ENCODE results near the gene MMD.
"Not testable (repeated sequence)": the region's sequence is repeated elsewhere in the genome, so short reads cannot be mapped to it uniquely, and the experiment has no call there.

Gene MMD

DNA sequence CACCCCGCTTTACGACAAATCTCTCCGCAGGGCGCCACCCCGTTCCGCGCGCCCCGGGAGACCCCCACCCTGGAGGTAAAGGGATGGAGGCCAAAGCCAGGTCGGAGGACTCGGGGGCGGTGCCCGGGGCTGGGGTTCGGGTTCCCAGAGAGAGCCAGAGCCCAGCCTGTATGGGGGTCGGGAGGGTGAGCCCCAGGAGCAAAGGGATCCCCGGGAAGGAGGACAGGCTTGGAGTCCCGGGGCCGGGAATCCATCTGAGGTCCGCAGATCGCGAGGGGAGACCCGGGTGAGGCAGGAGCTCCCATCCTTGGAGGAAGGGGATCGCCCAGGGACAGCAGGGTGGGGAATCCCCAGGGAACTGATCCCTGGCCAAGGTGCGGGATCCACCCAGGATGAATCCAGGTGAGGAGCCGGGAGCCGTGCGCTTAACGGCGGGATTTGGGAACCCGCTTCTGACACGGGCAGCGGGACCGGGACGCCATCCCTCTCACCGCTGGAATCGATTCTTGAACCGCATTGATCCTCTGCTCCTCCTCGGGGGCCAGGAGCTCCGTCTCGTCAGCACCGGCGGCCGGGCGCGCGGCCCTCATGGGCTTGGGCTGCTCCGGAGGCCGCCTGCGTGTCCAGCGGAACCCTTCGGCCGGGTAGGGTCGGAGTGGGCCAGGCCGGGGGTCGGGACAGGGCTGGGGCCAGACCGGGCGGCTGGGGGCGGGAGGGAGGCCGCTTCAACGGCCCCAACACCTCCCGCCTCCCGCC lies at the start of gene MMD:
Gene MMD (minus strand): TSS at position 657 of the 756 bp plus-strand sequence. CDS start 140 bp downstream, at position 517.
- FAIRE-seq (no peak), DNase-seq (ENCODE audit: low spot score) (no peak)

- DNase-seq (ENCODE audit: low spot score) = no peak
- FAIRE-seq = no peak
These were observed 45.0 kb upstream of the MMD start for GRCh38 chr17:55466671-55467070.

DNA sequence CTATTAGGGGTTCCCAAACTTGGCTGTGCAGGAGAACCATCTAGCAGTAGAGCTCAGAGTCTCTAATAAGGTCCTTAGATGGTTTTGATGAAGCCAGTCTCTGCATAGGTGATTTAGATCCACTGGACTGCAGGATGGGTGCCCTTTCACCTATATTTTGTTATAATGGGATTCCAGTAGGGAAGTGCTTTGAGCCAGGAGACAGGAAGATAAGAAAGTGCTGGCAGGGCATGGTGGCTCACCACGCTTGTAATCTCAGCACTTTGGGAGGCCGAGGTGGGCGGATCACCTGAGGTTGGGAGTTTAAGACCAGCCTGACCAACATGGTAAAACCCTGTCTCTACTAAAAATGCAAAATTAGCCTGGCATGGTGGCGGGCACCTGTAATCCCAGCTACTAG lies 44.1 kb upstream of the MMD start:
- DNase-seq (ENCODE audit: low spot score); FAIRE-seq: not testable (repeated sequence)

DNA sequence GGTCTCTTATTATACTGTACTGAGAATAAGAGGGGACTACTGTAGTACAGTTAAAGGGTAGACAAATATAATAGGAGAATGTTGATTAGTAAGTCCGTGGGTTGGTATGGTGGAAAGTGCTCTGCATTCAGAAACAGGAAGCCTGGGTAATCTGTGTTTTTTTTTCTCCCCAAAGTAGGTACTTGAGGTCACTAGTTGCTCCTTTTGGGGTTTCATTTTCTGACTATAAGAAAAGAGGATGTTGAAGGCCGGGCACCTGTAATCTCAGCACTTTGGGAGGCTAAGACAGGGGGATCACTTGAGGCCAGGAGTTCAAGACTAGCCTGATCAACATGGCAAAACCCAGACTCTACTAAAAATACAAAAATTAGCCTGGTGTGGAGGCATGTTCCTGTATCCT lies 42.0 kb upstream of the MMD start:
- DNase-seq (ENCODE audit: low spot score) (no peak), FAIRE-seq (no peak)

- no peak for FAIRE-seq
- no peak for DNase-seq (ENCODE audit: low spot score)
These were observed 41.1 kb upstream of the MMD start for GRCh38 chr17:55462711-55463110.

- DNase-seq (ENCODE audit: low spot score) (no peak), FAIRE-seq (no peak)
These were observed 40.6 kb upstream of the MMD start for GRCh38 chr17:55462234-55462633.

DNA sequence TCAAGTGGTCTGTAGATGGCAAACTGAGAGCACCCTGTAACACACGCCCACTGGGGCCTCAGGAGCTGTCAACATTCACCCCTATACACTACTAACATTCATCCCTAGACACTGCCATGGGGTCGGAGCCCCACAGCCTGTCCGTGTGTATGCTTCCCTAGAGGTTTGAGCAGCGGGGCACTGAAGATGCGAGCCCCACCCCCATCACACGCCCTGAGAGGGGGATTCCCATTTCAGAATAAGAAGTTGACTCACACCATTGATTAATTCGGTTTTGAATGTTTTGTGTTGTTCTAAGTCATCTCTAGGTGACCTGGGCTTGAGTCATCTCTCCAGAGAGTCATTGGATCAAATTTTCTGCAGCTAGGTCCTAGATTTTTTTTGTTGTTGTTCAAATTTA lies 37.3 kb upstream of the MMD start:
- peak; percentile 82 for DNase-seq (ENCODE audit: low spot score)
- peak; percentile 21 for FAIRE-seq

- no peak for FAIRE-seq
- no peak for DNase-seq (ENCODE audit: low spot score)
These were observed 36.8 kb upstream of the MMD start for GRCh38 chr17:55458287-55458900.

DNA sequence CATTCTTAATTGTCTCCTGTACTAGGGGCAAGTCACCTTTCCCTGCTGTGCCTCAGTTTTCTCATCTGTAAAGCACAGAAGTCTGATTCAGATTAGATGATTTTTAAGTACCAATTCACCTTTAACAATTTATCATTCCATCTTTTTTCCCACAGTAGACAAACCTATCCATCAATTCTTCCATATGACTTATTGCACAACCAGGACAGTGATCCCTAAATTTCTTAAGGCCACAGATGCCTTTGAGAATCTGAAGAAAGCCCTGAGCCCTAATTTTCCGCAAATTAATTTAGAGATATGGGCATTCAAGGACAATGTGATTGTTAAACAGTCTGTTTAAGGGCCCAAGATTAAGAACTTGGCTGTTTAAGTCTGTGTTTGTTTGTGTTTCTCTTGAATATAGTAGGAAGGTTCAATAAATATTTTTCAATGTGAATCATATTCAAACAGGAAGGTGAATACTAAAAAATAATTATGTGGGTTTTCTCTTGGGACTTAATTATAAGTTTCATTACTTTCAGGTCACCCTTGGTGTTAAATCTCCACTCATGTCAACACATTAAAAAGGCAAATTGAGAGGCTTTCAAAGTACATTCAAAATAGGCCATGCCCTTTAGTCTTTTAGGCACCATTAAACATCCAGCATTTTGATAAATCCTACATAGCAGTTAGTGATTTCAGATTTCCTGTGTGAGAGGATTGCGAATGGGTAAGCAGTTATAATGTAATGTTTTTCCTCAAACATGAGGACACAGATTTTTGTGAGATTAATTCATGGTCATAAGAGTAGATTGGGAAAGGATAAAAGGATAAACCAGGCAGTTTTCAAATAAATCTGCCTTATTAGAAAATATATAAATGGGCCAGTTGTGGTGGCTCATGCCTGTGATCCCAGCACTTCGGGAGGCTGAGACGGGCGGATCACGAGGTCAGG lies 34.9 kb upstream of the MMD start:
- FAIRE-seq (no peak), DNase-seq (ENCODE audit: low spot score) (no peak)

DNA sequence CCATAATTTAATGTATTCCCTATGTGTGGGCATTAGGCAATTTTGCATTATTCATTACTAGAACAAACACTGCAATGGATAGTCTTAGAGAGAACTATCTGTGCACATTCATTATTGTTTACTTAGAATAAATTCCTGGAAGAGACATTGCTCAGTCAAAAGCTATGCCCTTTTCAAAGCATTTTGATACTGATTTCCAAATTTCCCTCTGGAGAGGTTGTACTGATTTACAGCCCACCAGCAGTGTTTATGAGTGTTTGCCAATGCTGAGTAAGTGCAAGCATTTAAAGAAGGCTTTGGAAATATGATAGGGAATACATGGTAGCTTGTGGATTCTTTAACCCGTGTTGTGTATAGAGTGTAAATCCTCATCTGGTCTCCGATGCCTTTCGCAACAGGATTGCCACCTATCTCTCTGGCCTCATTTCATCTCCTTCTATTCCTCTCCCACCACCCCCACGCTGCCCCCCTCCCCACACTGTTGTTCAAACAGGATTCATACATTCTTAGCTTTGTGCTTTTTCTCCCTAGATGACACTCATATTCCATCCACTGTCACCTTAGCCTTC lies 33.4 kb upstream of the MMD start:
- DNase-seq (ENCODE audit: low spot score) = peak; percentile 45
- FAIRE-seq = no peak

DNA sequence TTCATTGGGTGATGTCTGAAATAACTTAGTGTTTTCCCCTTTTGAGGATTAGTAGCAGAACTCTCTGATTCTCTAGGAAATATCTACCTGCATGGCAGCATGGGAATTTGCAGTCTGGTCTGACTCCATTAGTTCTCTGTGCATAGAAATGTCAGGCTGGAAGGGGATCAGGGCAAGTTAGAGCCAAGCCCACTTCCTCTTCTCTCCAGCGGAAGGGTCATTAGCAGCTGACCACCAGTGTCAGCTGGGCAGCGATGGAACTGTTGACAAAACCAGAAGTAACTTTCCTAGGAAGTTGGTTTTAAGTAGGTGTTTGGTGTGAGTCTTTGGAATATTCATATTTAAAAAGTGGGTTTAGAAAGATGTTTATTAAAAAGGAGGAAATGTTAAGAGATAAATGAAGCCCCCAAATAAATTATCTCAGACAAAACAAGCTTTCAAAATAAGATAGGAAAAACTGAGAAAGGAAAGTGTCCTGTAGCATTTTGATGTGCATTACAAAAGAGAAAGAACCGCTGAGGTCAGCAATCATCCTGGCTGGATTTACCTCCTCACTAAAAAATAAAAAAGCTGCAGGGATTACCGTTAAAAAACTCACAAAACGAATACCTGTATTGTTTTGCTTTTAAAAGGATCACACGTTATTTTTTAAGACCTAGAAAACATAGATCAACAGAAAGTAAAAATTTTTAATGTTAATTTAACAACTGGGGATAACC lies 32.4 kb upstream of the MMD start:
- FAIRE-seq (no peak), DNase-seq (ENCODE audit: low spot score) (no peak)

DNA sequence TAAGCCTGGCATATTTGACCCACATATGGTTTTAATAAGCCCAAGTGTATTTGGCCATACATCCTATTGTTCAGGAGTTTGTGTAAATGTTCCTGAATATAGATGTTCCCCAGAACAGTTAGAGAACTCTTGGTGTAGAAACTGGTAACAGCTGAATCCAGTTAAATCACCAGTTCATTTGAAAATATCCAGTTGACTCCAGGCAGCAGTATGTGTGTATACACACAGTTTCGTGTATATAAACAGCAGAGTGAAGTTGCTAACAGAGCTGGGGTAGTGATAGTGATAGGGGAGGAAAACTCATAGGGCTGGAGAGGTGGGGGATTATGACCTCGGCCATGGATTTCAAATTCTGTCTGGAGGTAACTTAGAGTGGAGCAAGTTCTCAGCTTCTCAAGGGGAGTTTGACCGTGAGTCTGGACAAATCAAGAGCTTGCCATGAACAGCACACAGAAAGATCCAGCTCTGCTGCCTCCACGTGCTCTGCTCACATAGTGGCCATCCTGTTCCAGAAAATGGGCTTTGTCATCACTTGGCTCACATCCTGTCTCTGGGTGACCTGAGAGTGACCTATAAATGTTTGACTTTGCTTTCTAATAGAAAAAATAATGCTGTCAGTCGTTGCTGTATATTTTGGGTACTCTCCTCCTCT lies 30.6 kb upstream of the MMD start:
- FAIRE-seq (peak; percentile 65), DNase-seq (ENCODE audit: low spot score) (peak; percentile 81)

DNA sequence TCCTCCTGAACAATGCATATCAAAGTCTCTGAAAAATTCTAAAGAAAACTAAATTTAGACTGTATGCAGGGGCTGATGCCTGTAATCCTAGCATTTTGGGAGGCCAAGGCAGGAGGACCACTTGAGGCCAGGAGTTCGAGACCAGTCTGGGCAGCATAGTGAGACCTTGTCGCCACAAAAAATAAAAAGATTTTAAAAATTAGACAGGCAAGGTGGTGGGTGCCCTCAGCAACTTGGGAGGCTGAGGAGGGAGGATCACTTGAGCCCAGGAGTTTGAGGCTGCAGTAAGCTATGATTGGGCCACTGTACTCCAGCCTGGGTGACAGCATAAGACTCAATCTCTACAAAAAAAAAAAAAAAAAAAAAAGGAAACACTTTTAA lies 30.1 kb upstream of the MMD start:
- FAIRE-seq (no peak), DNase-seq (ENCODE audit: low spot score) (no peak)

- FAIRE-seq = no peak
- no peak for DNase-seq (ENCODE audit: low spot score)
These were observed 29.6 kb upstream of the MMD start for GRCh38 chr17:55451203-55451641.

- DNase-seq (ENCODE audit: low spot score) (no peak), FAIRE-seq (no peak)
These were observed 28.7 kb upstream of the MMD start for GRCh38 chr17:55450232-55450825.

GRCh38 chr17:55448681-55449080 lies 27.0 kb upstream of the MMD start:
- FAIRE-seq (no peak), DNase-seq (ENCODE audit: low spot score) (no peak)

- no peak for FAIRE-seq
- DNase-seq (ENCODE audit: low spot score) = no peak
These were observed 25.1 kb upstream of the MMD start for GRCh38 chr17:55446581-55447205.

DNA sequence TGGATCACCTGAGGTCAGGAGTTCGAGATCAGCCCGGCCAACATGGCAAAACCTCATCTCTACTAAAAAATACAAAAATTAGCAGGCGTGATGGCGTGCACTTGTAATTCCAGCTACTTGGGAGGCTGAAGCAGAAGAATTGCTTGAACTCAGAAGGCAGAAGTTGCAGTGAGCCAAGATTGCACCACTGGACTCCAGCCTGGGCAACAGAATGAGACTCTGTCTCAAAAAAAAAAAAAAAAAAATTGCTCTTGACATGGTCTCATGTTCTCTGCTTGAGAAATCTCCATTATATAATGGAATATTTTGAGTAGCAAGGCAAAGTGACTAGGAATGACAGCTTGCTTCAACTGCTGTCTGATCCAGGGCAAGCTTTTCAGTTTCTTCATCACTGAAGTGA lies 24.4 kb upstream of the MMD start:
- not testable (repeated sequence) for FAIRE-seq; DNase-seq (ENCODE audit: low spot score)

Measured in RCC 7860 (cell line).